ENCODE measurements around the gene CD247. TPM values are rescaled to one million over a fixed set of nuclear protein-coding genes. Genes with fewer than 3 reads are reported as not detected.

CD247 gene
- total and polyA plus RNA-seq, 2 of the 4 experiments (the other 2 are of a cell fraction): not detected

DNA sequence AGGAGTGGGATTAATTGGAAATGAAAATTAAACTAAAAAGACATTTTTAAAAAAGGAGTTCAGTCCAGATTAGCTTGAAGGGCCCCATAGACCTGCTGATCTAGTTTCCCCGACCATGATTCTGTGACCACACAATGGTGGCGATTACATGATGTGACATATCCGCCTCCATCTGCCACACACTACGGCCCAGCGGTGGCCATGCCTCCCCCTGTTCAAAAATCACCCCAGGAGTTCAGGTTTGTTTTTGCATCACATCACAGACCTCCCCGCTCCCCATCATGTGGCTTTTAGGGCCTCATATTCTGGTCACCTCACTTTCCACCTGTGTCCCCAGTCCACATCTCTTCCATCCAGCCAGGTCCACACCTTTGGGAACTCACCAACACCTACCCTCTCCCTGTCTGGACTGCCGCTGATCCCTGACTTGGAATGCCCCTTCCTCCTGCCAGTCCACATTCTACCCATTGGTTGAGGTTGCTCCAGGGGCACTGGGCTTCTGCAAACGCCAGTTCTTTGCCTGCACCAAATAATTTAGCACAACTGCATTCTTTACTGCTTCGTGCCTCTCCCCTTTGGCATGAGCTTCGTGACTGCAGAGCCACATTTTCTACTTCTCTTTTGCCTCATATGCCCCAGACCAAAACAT is 38.9 kb downstream of the CD247 start:
- H2AFZ ChIP-seq (replicated peaks; ENCODE audit: low read length, poor library complexity): no peak overlapping the region
- no peaks in the 10 kb centered on the region for H3K9me3 ChIP-seq (ENCODE audit: control insufficient read depth, insufficient read depth, low read length)
- no peaks in the 10 kb centered on the region for H3K4me1 ChIP-seq (ENCODE audit: control insufficient read depth, insufficient read depth, low read length)
- no peaks in the 10 kb centered on the region for H4K20me1 ChIP-seq (ENCODE audit: insufficient read depth, low read length)
- no peaks in the 10 kb centered on the region for H3K79me1 ChIP-seq (ENCODE audit: low read depth in 1 of 2, low read length in 2 of 2)
- CTCF ChIA-PET: no interaction called here
- no peak overlapping the region for H4K5ac ChIP-seq (ENCODE audit: low read depth, low read length)
- no peak overlapping the region for H2BK15ac ChIP-seq (ENCODE audit: low read depth, low read length)
- H2AK5ac ChIP-seq (ENCODE audit: low read depth, low read length): no peak overlapping the region
- ATAC-seq (ENCODE audit: low read depth) (no peak), DNase-seq (no peak)
- POLR2A ChIA-PET (ENCODE audit: unreplicated experiment): no interaction called here
- no peak overlapping the region for H4K8ac ChIP-seq (ENCODE audit: low read depth in 2 of 2, low read length in 2 of 2)
- H3K4ac ChIP-seq (ENCODE audit: low read depth, low read length): no peak overlapping the region
- in situ Hi-C loops (cut with MboI; ENCODE audit: low sequenced_read_pairs) (no loop called here), dilution Hi-C loops (cut with HindIII; ENCODE audit: low sequenced_read_pairs, unreplicated experiment) (no loop called here), intact Hi-C loops (cut with micrococcal nuclease) (no loop called here)
- H3K27me3 ChIP-seq (ENCODE audit: control insufficient read depth, insufficient read depth, low read length): peaks cover 14% of the 10 kb centered on the region; the same call in 1 of the 2 replicates
- no peak overlapping the region for H4K91ac ChIP-seq (ENCODE audit: insufficient read depth, low read depth, low read length)
- H3K4me3 ChIP-seq (ENCODE audit: insufficient read depth, low read depth, low read length): no peak overlapping the region
- H3K27ac ChIP-seq (ENCODE audit: insufficient read depth, low read length): no peak overlapping the region
- H3K9me1 ChIP-seq (ENCODE audit: insufficient read depth, low read length): no peaks in the 10 kb centered on the region
- H3K14ac ChIP-seq (replicated peaks; ENCODE audit: low read depth, low read length): no peak overlapping the region
- no peak overlapping the region for H2BK120ac ChIP-seq (ENCODE audit: low read depth, low read length)
- WGBS, 2 experiments (ENCODE audit: extremely low coverage in 2 of 2, insufficient read length in 1 of 2): 63% methylated on average over 9 of the region's 10 CpGs; no CpG with 5 or more reads in 1 of the 2 experiments
- no peak overlapping the region for H3K23ac ChIP-seq (ENCODE audit: low read depth, low read length)
- no peaks in the 10 kb centered on the region for H3K36me3 ChIP-seq (ENCODE audit: control insufficient read depth, insufficient read depth, low read length)
- no peak overlapping the region for H3K4me2 ChIP-seq (ENCODE audit: low read depth, low read length)
- no peak overlapping the region for H3K9ac ChIP-seq (ENCODE audit: low read depth, low read length)
- H3K18ac ChIP-seq (ENCODE audit: low read depth, low read length): no peak overlapping the region
- no TSS peak for BruUV-seq (replicated peaks)
- no peak overlapping the region for H2BK20ac ChIP-seq (ENCODE audit: low read depth, low read length)
- H2AK9ac ChIP-seq (replicated peaks; ENCODE audit: low read depth, low read length, poor library complexity): peak overlapping the region; percentile 40
- no peak overlapping the region for H2BK5ac ChIP-seq (ENCODE audit: low read depth, low read length, poor library complexity, severe bottlenecking)
- no peak for TF ChIP-seq POLR2A (IDR thresholded peaks at IDR 0.05; ENCODE audit: low read depth, low read length)
- TF ChIP-seq MAFK (IDR thresholded peaks at IDR 0.05; ENCODE audit: low read depth, low read length): no peak
- TF ChIP-seq RCOR1 (IDR thresholded peaks at IDR 0.05; ENCODE audit: insufficient replicate concordance, low read length): no peak
- TF ChIP-seq CEBPB (IDR thresholded peaks at IDR 0.05; ENCODE audit: low read depth, low read length): no peak
- no peak for TF ChIP-seq RFX5 (IDR thresholded peaks at IDR 0.05; ENCODE audit: low read depth, low read length)
- TF ChIP-seq, protein P1, sequence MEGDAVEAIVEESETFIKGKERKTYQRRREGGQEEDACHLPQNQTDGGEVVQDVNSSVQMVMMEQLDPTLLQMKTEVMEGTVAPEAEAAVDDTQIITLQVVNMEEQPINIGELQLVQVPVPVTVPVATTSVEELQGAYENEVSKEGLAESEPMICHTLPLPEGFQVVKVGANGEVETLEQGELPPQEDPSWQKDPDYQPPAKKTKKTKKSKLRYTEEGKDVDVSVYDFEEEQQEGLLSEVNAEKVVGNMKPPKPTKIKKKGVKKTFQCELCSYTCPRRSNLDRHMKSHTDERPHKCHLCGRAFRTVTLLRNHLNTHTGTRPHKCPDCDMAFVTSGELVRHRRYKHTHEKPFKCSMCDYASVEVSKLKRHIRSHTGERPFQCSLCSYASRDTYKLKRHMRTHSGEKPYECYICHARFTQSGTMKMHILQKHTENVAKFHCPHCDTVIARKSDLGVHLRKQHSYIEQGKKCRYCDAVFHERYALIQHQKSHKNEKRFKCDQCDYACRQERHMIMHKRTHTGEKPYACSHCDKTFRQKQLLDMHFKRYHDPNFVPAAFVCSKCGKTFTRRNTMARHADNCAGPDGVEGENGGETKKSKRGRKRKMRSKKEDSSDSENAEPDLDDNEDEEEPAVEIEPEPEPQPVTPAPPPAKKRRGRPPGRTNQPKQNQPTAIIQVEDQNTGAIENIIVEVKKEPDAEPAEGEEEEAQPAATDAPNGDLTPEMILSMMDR (conservative IDR thresholded peaks at IDR 0.05; ENCODE audit: low read depth, low read length): no peak
- TF ChIP-seq MAZ (IDR thresholded peaks at IDR 0.05; ENCODE audit: borderline replicate concordance, low read depth, low read length): no peak
- TF ChIP-seq, protein P2, sequence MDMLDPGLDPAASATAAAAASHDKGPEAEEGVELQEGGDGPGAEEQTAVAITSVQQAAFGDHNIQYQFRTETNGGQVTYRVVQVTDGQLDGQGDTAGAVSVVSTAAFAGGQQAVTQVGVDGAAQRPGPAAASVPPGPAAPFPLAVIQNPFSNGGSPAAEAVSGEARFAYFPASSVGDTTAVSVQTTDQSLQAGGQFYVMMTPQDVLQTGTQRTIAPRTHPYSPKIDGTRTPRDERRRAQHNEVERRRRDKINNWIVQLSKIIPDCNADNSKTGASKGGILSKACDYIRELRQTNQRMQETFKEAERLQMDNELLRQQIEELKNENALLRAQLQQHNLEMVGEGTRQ (IDR thresholded peaks at IDR 0.05; ENCODE audit: low read depth, low read length): no peak
- no peak for TF ChIP-seq MXI1 (IDR thresholded peaks at IDR 0.05; ENCODE audit: borderline replicate concordance, low read depth, low read length)
- TF ChIP-seq CHD1 (IDR thresholded peaks at IDR 0.05; ENCODE audit: low read depth, low read length): no peak
- no peak for TF ChIP-seq NFE2L2 (IDR thresholded peaks at IDR 0.05; ENCODE audit: low read depth, low read length)
- TF ChIP-seq SMC3 (IDR thresholded peaks at IDR 0.05; ENCODE audit: low read depth, low read length): no peak
- TF ChIP-seq BHLHE40 (IDR thresholded peaks at IDR 0.05; ENCODE audit: low read depth, low read length): no peak
- no peak overlapping the region for H3K56ac ChIP-seq (ENCODE audit: extremely low read depth, insufficient read depth, low read length)
